ENCODE measurements around the gene MTERF4.

- TF ChIP-seq CTCF (IDR thresholded peaks at IDR 0.05) = no peak
- peak; percentile 48 for TF ChIP-seq EZH2 (IDR thresholded peaks at IDR 0.05)
These were observed at the start of gene MTERF4 for GRCh38 chr2:241102239-241102803.

Measured in neural progenitor cell (in vitro differentiated cells).